ENCODE measurements around the gene FRMPD4.

DNA sequence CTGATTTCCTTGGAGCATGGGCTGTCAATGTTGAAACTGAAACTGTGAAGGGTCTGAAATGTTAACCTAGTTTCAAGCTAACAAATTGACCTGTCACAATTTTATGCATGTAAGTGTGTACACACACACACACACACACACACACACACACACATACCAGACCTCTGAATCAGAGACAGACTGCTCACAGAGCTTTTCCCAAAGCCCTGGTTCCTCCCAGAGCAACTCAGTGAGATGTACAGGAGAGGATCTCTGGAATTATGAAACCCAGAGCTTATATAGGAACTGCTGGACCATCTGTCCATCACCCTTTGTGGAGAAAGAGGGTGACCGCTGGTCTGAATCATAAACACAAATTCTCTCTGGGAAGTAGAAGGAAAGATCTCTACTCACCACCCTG is 424.8 kb downstream of the FRMPD4 start:
- TF ChIP-seq, protein P1, sequence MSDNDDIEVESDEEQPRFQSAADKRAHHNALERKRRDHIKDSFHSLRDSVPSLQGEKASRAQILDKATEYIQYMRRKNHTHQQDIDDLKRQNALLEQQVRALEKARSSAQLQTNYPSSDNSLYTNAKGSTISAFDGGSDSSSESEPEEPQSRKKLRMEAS (CRISPR knock-in tag; IDR thresholded peaks at IDR 0.05): no peak
- TF ChIP-seq, protein P2, sequence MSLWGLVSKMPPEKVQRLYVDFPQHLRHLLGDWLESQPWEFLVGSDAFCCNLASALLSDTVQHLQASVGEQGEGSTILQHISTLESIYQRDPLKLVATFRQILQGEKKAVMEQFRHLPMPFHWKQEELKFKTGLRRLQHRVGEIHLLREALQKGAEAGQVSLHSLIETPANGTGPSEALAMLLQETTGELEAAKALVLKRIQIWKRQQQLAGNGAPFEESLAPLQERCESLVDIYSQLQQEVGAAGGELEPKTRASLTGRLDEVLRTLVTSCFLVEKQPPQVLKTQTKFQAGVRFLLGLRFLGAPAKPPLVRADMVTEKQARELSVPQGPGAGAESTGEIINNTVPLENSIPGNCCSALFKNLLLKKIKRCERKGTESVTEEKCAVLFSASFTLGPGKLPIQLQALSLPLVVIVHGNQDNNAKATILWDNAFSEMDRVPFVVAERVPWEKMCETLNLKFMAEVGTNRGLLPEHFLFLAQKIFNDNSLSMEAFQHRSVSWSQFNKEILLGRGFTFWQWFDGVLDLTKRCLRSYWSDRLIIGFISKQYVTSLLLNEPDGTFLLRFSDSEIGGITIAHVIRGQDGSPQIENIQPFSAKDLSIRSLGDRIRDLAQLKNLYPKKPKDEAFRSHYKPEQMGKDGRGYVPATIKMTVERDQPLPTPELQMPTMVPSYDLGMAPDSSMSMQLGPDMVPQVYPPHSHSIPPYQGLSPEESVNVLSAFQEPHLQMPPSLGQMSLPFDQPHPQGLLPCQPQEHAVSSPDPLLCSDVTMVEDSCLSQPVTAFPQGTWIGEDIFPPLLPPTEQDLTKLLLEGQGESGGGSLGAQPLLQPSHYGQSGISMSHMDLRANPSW (CRISPR knock-in tag; conservative IDR thresholded peaks at IDR 0.05; ENCODE audit: low read depth): no peak
- TF ChIP-seq, protein P3, sequence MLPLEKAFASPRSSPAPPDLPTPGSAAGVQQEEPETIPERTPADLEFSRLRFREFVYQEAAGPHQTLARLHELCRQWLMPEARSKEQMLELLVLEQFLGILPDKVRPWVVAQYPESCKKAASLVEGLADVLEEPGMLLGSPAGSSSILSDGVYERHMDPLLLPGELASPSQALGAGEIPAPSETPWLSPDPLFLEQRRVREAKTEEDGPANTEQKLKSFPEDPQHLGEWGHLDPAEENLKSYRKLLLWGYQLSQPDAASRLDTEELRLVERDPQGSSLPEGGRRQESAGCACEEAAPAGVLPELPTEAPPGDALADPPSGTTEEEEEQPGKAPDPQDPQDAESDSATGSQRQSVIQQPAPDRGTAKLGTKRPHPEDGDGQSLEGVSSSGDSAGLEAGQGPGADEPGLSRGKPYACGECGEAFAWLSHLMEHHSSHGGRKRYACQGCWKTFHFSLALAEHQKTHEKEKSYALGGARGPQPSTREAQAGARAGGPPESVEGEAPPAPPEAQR (CRISPR knock-in tag; IDR thresholded peaks at IDR 0.05): no peak
- TF ChIP-seq, protein P4, sequence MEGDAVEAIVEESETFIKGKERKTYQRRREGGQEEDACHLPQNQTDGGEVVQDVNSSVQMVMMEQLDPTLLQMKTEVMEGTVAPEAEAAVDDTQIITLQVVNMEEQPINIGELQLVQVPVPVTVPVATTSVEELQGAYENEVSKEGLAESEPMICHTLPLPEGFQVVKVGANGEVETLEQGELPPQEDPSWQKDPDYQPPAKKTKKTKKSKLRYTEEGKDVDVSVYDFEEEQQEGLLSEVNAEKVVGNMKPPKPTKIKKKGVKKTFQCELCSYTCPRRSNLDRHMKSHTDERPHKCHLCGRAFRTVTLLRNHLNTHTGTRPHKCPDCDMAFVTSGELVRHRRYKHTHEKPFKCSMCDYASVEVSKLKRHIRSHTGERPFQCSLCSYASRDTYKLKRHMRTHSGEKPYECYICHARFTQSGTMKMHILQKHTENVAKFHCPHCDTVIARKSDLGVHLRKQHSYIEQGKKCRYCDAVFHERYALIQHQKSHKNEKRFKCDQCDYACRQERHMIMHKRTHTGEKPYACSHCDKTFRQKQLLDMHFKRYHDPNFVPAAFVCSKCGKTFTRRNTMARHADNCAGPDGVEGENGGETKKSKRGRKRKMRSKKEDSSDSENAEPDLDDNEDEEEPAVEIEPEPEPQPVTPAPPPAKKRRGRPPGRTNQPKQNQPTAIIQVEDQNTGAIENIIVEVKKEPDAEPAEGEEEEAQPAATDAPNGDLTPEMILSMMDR (IDR thresholded peaks at IDR 0.05): no peak
- TF ChIP-seq ESRRA (CRISPR knock-in tag; IDR thresholded peaks at IDR 0.05; ENCODE audit: borderline replicate concordance) (no peak), TEAD4 (CRISPR knock-in tag; IDR thresholded peaks at IDR 0.05) (no peak), NR1H2 (CRISPR knock-in tag; IDR thresholded peaks at IDR 0.05) (no peak)
- TF ChIP-seq, protein P5, sequence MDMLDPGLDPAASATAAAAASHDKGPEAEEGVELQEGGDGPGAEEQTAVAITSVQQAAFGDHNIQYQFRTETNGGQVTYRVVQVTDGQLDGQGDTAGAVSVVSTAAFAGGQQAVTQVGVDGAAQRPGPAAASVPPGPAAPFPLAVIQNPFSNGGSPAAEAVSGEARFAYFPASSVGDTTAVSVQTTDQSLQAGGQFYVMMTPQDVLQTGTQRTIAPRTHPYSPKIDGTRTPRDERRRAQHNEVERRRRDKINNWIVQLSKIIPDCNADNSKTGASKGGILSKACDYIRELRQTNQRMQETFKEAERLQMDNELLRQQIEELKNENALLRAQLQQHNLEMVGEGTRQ (CRISPR knock-in tag; IDR thresholded peaks at IDR 0.05): no peak

All from WTC11 (cell line).